RWPE2 (cell line): ENCODE measurements around the gene PTPRT.
"Not testable (repeated sequence)": the region's sequence is repeated elsewhere in the genome, so short reads cannot be mapped to it uniquely, and the experiment has no call there.

Source experiments
- ATAC-seq: fragments of 200-7000 bp; cut with Tn5 transposase; 3 replicates; pipeline ENCODE4 v1.9.1; 2021; ENCODE audit warnings: low read depth
- DNase-seq: peaks from one replicate; pipeline ENCODE4 v3.0.0-alpha.2; 2020; ENCODE audit warnings: low spot score
- H3K27ac ChIP-seq: fragments of 450-650 bp; 2 replicates; pipeline ENCODE4 v1.5.1; 2017; ENCODE audit warnings: mild to moderate bottlenecking; ENCODE audit not compliant: poor library complexity, severe bottlenecking
- H3K27me3 ChIP-seq: fragments of 250-450 bp; sonication (Bioruptor Pico); 2 replicates; pipeline ENCODE4 v1.5.1; 2021; ENCODE audit warnings: mild to moderate bottlenecking, moderate library complexity; ENCODE audit not compliant: insufficient read depth, poor library complexity, severe bottlenecking
- H3K36me3 ChIP-seq: fragments of 250-450 bp; sonication (Bioruptor Pico); 2 replicates; pipeline ENCODE4 v1.5.1; 2020; ENCODE audit warnings: low read depth, mild to moderate bottlenecking, moderate library complexity
- H3K4me1 ChIP-seq: fragments of 250-450 bp; sonication (Bioruptor Pico); 2 replicates; pipeline ENCODE4 v1.5.1; 2021; ENCODE audit warnings: mild to moderate bottlenecking, moderate library complexity; ENCODE audit not compliant: insufficient read depth, poor library complexity, severe bottlenecking
- H3K4me3 ChIP-seq: fragments of 250-450 bp; sonication (Bioruptor Pico); 2 replicates; pipeline ENCODE4 v1.5.1; 2021; ENCODE audit warnings: mild to moderate bottlenecking, moderate library complexity; ENCODE audit not compliant: severe bottlenecking
- H3K9me3 ChIP-seq: fragments of 250-450 bp; sonication (Bioruptor Pico); 2 replicates; pipeline ENCODE4 v1.5.1; 2021; ENCODE audit warnings: mild to moderate bottlenecking, moderate library complexity; ENCODE audit not compliant: severe bottlenecking
- CTCF ChIP-seq: fragments of 450-650 bp; IDR thresholded peaks from one replicate; pipeline ENCODE4 v1.5.1; 2017; ENCODE audit warnings: mild to moderate bottlenecking, moderate library complexity; ENCODE audit not compliant: poor library complexity, severe bottlenecking

Gene PTPRT

GRCh38 chr20:43167615-43168014 is 22.1 kb downstream of the PTPRT start:
- H3K9me3 ChIP-seq = no peaks in the 10 kb centered on the region

GRCh38 chr20:43167021-43167420 is 22.7 kb downstream of the PTPRT start:
- no peaks in the 10 kb centered on the region for H3K9me3 ChIP-seq
- no peaks in the 10 kb centered on the region for H3K36me3 ChIP-seq
- no peaks in the 10 kb centered on the region for H3K4me1 ChIP-seq
- H3K27me3 ChIP-seq = peaks cover 28% of the 10 kb centered on the region
- no peak overlapping the region for H3K4me3 ChIP-seq
- TF ChIP-seq CTCF = no peak
- no peak for DNase-seq
- H3K27ac ChIP-seq = no peak overlapping the region
- ATAC-seq = no peak

More at GRCh38 chr20:43167615-43168014, 22.1 kb downstream of the PTPRT start:
- H3K4me1 ChIP-seq = no peaks in the 10 kb centered on the region
- no peak for DNase-seq
- no peak for TF ChIP-seq CTCF
- H3K27ac ChIP-seq = no peak overlapping the region
- H3K36me3 ChIP-seq = no peaks in the 10 kb centered on the region
- H3K4me3 ChIP-seq = no peak overlapping the region
- H3K27me3 ChIP-seq = peaks cover 34% of the 10 kb centered on the region
- no peak for ATAC-seq

GRCh38 chr20:43165611-43166010 is 24.1 kb downstream of the PTPRT start:
- H3K9me3 ChIP-seq = no peaks in the 10 kb centered on the region
- H3K27me3 ChIP-seq = peaks cover 19% of the 10 kb centered on the region
- no peak overlapping the region for H3K27ac ChIP-seq
- H3K4me1 ChIP-seq = no peaks in the 10 kb centered on the region
- ATAC-seq (no peak), DNase-seq (no peak)
- no peak for TF ChIP-seq CTCF
- no peak overlapping the region for H3K4me3 ChIP-seq
- H3K36me3 ChIP-seq = no peaks in the 10 kb centered on the region

GRCh38 chr20:43164736-43165135 is 25.0 kb downstream of the PTPRT start:
- H3K36me3 ChIP-seq, H3K4me1 ChIP-seq, ATAC-seq, H3K4me3 ChIP-seq, DNase-seq, H3K27ac ChIP-seq, H3K9me3 ChIP-seq: not testable (repeated sequence)
- peaks cover 14% of the 10 kb centered on the region for H3K27me3 ChIP-seq

GRCh38 chr20:43161716-43162115 is 28.0 kb downstream of the PTPRT start:
- DNase-seq = no peak
- no peak for TF ChIP-seq CTCF
- peaks cover 11% of the 10 kb centered on the region for H3K27me3 ChIP-seq
- no peak overlapping the region for H3K27ac ChIP-seq
- H3K4me3 ChIP-seq = no peak overlapping the region
- no peaks in the 10 kb centered on the region for H3K36me3 ChIP-seq
- H3K9me3 ChIP-seq = no peaks in the 10 kb centered on the region
- H3K4me1 ChIP-seq = no peaks in the 10 kb centered on the region
- no peak for ATAC-seq
